HG03520 (cell line): Measurements from ENCODE around the gene SMIM35.
"Not testable (repeated sequence)": the region's sequence is repeated elsewhere in the genome, so short reads cannot be mapped to it uniquely, and the experiment has no call there.

Experiments
- ATAC-seq: cut with Tn5 transposase; IDR thresholded peaks from one replicate; pipeline ENCODE4 v1.9.1; 2021; ENCODE audit warnings: mild to moderate bottlenecking, moderate library complexity; ENCODE audit not compliant: unreplicated experiment

Gene SMIM35

DNA sequence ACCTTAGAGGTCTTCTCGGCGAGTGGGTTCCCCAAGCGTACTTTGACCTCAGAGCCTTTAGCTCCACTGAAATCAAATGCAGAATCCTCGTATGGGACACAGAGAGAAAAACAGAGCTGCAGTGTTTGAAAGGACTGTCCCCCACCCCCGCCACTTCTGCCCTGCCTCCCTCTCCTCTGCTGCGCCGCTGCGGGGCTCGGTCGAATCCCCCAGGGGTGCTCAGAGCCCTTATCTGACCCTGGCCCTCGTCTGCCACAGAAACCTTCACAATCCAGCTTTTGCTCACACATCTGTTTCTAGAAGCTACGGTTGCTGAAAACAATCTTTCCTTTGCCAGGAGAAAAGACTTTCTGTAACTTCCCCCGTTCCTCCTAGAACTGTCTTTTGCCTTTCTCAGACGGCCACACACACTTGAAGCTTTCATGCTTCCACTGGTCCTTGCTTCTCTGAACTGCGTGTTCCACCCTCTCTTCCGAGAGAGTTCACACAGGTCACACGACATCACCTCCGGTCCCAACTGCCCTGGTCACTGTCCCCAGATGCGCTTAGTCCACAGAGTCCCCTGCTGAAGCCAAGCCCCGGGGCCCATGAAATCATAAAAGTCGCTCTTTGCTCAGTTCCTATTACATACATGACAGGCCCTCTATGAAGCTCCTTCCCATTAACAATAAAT, 3.7 kb downstream of the SMIM35 start:
- no peak for ATAC-seq

DNA sequence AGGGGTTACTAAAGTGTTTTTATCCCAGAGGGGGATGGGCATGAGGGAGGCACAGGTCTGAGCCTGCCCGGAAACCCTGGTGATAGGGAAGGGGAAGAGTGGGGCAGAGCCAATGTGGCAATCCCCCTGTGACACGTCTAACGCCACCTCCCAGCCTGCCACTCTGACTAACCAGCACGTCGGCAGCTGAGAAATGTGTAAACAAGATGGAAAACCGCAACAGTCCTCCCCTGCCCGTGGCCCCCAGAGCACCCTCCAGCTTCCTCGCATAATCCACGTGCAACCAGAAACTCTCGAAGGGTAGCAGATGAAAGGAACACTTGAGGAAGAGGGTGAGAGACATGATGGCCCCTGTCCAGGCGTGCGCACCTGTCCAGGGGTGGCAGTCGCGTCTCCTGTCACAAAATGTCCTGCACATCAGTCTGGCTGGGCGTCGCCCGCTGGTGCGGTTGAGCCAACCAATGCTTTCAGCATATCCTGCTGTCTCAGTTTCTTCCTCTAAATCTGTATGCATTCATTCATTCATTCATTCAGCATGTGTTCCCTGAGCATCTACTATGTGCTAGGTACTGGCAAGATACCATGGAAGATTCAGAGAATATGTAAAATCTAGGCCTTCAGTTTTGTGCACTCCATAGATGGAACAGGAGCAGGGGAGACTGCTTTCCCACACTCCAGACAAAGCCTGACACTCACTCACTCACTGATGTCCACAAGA, 5.4 kb downstream of the SMIM35 start:
- ATAC-seq: no peak

DNA sequence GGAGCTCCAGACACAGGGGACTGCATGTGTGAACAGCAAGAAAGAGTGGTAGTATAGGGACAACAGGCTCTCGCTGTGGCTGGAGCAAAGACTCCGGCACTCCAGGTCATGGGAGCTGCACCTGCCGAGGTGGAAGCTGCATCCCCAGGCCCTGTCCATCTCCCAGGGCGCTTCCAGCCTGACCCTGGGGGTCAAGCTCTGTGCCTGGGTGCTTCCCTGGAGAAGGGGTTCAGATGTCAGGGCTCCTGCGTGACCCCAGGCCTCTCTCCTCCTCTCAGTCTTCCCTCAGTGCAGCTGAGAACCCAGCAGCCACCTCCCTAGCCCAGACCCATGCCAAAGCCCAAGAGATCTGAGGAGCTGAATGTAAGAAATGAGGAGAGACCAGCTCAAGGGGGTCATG, 6.5 kb downstream of the SMIM35 start:
- ATAC-seq: no peak

DNA sequence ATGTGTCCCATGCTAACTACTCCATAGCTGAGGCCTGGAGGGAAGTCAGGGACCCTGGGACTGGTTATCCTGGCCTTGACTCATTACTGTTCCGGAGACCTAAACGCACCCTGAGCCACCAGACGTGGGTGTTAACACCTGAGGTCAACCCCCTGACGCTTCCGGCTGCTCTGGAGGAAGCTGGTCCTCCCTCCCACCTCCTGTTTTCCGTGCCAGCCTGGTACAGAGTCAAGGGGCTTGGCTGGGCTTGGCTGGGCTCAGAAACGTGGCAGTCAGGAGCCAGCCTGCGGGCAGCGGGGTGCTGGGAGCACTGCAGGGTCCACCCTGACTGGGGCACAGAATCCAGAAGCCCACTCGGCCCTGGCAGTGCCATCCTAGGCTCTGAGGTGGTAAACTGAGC, 7.3 kb downstream of the SMIM35 start:
- ATAC-seq: no peak

DNA sequence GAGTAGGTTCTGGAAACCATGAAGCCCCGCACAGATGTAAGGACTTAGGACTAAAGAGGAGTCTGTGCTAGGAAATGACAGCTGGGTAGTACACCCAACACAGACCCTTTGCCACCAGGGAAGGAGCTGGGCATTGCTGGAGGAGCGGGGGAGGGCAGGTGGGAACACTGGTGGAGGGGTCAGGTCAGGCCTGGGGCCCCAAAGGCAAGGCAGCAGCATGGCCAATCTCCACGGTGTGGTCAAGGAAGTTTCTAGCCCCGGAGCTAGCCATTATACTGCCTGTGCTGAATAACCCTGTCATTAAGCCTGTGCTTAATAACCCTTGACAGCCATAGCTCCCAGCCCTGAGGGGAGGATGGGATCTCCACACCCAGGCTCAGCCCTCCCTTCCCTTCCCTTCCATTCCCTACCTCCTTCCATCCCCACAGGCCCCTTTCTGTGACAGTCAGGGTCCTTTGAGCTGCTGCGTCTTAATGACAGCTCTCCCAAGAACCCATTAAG, 7.8 kb downstream of the SMIM35 start:
- no peak for ATAC-seq

DNA sequence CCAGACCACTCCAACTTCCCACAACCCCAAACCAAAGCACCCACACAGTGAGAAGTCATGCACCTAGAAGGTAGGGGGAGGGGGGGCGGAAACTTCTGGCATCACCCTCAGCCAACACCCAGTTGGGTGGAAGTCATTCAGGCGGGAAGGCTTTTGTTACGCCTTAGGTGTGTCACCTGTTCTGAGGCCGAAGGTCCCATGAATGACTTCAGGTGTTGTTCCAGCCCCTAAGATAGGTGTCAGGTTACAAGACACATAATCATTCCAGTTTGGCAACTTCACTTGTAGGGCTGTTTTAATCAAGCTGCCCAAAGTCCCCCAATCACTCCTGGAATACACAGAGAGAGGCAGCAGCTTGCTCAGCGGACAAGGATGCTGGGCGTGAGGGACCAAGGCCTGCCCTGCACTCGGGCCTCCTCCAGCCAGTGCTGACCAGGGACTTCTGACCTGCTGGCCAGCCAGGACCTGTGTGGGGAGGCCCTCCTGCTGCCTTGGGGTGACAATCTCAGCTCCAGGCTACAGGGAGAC, 9.9 kb downstream of the SMIM35 start, which contains the start of gene TMPRSS4:
TMPRSS4 (plus strand) TSS at position 325 of the 528 bp plus-strand sequence. CDS start 225 bp downstream, outside the sequence.
- ATAC-seq: no peak

DNA sequence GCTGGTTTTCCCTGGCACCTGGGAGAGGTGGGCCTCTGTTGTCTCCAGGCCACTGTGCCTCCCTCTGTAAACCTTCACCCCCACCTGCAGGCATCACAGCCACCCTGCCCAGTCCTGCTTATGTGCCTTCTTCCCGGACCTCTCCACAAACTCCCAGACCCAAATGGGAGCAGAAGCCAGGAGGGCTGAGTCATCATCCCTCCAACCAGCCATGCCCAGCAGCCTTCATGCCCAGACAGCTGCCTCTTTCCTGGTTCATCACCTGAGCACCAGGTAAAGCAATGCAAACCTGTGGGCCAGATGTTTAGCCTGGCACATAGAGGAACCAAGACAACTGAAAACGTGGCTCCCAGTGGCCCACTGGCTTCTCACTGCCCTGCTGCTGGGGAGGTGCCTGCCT, 12.0 kb downstream of the SMIM35 start:
- ATAC-seq: no peak

DNA sequence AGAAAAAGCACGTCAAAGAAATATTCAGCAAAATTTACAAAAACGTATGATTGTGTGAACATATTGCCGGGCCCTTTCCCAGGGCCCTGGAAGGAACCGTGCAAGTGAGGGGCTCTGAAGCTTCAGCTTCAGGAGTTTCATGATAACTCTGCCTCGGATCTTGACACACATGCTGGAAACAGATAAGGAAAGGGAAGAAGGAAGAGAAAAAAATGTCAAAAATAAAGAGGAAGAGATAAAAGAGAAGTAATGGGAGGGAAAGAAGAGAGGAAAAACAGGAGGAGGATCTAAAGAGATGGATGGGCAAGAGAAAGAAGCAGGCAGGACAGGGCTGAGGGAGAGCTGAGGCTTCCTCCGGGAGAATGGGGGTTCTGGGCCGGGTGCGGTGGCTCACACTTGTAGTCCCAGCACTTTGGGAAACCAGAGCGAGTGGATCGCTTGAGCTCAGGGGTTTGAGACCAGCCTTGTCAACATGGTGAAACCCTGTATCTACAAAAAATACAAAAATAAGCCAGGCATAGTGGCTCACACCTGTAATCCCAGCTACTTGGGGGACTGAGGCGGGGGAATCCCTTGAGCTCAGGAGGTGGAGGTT, 12.6 kb downstream of the SMIM35 start:
- ATAC-seq: no peak

DNA sequence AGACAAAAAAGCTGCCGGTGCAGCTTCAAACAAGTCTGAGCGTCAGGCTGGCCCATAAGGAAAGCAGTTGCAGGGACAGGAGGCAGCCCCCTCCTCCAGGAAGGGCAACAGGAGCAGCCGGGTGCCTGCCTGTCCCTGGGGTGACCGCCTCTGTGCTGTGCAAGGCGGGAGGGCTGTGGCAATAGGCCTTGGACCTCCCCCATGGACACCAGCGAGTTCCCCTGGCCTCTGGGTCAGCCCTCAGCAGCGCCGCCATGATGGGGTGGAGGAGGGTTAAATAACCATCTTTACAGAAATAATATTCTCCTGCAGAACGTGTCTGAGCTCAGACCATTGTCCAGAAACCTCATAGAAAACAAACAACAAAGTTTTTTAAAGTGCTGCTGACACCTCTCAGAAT, 13.2 kb downstream of the SMIM35 start:
- no peak for ATAC-seq

DNA sequence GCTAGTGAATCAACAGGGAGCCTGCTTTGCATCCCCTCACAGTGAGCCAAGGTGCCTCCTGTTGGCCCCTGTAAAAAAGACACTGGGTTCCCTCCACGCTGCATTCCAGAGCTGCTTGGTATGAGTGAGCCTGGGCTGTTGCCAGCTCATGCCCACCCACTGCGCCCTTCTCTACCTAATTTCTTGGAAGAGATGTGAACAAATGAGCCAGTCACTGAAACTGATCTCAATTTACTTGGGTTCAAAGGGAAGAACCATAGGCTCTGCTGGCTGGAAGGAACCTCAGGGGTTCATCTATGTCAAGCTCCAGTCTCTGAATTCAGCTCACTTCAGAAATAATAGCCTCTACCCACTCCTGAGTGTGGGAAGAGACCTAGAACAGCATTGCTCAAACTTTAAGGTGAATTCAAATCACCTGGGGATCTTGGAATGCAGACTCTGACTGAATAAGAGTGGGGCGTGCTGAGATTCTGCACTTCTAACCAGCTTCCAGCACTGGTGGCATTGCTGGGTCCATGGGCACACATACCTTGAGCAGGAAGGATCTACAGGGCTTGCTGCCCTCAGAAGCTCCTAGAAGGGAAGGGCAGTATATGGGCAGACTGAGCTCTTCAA, 15.2 kb downstream of the SMIM35 start:
- ATAC-seq: no peak

DNA sequence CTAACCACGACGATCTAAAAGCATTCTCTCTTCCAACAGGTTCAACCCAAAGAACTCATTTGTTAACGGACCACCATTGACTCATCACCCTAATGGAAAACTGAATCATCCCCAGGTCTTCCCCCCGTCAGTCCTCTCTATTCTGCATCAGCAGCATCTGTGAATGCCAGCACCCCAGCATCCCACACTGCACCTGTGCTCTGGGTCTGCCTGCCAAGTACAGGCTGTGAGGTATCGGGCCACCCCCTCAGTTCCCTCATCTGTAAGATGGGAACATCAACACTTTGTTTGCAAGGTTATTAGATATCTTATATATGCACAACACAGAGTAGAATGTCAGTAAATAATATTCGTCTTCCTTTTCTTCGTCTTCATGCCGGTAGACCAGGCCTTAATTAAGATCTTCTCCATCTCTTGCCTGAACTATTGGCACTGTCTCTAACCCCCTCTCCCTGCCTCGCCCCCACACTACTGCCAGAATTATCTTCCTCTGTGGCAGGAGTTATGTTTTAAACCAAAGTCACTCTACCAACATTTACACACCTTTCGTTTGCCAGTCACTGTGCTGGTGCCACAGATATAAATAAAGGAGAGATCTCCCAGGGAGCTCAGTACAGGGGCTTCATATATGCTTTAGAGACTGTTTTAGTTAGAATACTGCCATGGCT, 17.7 kb downstream of the SMIM35 start:
- no peak for ATAC-seq

DNA sequence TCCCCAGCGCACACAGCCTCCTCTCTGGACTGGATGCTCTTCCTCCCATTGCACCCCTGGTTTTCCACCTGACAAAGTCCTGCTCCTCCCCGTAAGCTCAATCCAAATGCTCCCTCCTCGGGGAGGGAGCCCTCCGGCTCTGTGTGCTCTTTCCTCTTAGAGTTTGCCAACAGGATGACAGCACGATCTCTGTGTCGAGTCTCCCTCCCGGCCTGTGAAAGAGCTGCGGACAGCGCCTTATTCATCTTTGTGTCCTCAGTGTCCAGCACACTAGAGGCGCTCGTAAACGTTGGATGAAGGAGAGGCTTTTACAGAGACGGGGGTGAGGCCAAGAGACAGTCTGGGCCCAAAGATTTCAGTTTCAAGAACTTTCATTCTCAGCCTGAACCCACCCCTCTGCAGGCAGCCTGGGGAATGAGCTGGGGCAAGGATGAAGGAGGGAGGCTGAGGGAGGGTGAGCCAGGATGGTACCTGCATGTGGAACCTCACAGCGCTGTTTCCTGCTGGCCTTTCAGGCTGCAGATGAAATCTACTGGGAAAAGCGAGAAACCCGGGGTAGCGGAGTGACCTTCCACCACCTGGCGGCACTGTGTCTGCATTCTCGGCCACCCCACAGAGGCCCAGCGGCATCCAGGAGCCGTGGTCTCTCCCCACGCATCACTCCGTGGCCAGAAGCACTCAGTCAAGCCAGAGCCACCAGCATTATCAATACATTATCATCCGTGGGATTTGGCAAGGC, 18.4 kb downstream of the SMIM35 start:
- ATAC-seq: no peak

DNA sequence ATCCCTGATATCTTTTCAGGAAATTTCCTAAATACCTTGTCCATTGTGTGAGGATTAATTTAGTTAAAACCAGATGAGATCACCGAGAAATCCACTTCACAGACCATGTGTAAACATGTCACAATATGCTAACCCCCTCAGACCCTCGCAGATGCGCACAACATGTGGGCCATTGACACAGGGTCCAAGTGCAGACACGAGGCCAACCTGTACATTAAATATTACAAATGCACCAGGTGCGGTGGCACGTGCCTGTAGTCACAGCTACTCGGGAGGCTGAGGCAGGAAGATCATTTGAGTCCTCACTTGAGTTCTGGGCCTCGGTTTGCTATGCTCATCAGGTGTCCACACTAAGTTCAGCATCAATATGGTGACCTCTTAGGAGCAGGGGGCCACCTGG, 19.8 kb downstream of the SMIM35 start:
- no peak for ATAC-seq

DNA sequence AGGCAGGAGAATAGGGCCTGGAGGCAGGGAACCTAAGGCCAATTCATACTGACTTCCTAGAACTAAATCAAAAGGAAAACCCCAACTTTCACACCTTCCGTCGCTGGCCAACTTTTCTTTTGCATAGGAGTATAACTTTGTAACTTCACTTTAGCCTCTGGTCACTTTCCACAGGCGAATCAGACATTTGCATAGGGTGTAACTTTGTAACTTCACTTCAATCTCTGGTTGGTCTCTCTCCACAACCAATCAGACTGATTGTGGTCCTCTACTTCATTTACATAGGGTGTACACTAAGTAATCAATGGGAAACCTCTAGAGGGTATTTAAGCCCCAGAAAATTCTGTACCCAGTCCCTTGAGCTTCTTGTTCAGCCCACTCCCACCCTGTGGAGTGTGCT, 21.4 kb downstream of the SMIM35 start:
- ATAC-seq: no peak

DNA sequence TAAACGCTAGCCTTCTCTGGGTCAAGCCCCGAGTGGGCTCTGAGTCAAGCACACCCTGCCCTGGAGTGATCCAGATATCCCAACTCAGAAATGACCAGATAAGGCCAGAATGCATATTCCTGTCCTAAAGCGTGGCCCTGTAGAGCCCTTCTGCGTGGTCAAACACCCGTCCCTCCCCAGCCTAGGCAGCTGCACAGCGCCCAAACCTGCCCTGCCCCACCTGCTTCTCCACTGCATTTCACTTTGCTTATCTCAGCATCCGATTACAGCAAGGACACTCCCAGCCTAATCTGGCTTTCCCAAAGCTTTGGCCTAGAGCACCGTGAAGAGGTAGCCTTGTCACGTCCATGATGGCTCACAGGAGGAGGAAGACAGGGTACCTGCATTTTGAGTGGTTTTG, 21.8 kb downstream of the SMIM35 start:
- no peak for ATAC-seq

DNA sequence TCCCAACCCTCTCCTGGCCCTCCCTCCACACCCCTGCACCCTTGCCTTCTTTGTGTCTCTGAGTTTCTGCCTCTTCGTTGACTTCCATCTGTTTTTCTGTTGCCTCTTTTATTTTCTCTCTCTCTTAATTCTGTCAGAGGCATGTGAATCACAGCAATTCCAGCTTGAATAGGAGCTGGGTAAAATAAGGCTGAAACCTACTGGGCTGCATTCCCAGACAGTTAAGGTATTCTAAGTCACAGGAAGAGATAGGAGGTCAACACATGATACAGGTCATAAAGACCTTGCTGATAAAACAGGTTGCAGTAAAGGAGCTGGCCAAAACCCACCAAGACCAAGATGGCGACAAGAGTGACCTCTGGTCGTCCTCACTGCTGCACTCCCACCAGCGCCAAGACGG, 24.1 kb downstream of the SMIM35 start:
- not testable (repeated sequence) for ATAC-seq

DNA sequence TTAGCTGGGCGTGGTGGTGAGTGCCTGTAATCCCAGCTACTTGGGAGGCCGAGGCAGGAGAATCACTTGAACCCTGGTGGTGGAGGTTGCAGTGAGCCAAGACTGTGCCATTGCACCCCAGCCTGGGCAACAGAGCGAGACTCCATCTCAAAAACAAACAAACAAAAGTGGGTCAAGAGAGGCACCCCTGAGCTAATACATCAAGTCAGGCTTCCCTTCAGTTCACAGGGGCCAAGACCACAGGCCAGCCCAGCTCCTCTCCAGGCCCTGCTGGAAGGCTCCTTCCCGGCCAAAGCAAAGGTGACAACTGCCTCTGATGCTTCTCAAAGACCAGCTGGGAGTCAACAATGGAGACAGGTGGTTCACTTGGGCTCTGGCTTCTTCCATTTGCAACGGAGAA, 24.6 kb downstream of the SMIM35 start:
- ATAC-seq: not testable (repeated sequence)

DNA sequence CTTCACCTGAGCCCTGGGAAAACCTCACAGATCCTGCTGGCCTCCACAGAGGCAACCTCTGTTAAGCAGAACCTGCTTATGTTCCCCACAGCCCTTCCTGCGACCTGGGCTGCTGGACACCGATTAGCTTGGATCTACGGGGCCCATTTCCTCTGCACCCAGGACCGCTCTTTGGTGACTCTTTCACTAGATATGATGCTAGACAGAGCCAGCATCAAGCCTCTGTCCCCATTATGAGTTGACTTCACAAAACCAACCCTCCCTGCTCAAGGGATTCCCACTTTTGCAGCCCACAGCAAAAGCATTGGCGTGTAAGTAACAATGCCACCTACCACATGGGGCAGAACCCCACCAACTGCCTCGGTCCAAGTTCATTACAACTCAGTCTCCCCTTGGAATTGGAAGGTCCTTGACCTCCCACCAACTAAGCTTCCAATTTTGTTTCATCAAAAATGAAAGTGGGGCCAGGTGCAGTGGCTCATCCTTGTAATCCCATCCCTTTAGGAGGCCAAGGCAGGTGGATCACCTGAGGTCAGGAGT, 25.1 kb downstream of the SMIM35 start:
- no peak for ATAC-seq

DNA sequence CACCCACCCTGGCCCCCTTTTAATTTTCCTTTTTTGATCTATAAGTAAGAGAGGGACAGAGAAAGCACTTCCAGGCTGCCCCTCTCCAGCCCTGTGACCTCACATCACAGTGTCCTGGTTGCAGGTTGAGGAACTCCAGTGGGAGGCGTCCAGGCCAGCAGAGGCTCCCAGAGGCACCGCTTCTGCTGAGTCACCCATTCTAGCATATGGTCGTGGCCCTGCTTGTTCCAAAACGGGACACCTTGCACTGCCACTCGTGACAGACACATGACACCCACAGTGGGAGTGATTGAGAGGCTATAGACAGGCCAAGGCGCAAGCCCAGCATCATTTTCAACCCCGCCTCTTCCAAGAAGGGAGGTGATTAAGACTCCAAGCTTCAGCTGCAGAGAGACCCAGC, 25.9 kb downstream of the SMIM35 start:
- no peak for ATAC-seq
